Activated naive CD4-positive, alpha-beta T cell treated with anti-CD3 and anti-CD28 coated beads, Interleukin-2, amount 50 U/mL, for 16 hours (primary cell): ENCODE measurements around the gene GPR108.
"Not testable (repeated sequence)": the region's sequence is repeated elsewhere in the genome, so short reads cannot be mapped to it uniquely, and the experiment has no call there.

Experiments used
- DNase-seq: peaks from one replicate; pipeline ENCODE4 v3.0.0-alpha.2; 2020

GPR108 gene

GRCh38 chr19:6760606-6761005 lies 23.2 kb upstream of the GPR108 start:
- no peak for DNase-seq

GRCh38 chr19:6754653-6755463 lies 17.5 kb upstream of the GPR108 start:
- no peak for DNase-seq

GRCh38 chr19:6754136-6754535 lies 16.8 kb upstream of the GPR108 start:
- DNase-seq: no peak

GRCh38 chr19:6753178-6754031 lies 16.0 kb upstream of the GPR108 start:
- DNase-seq: peak; percentile 85

GRCh38 chr19:6752256-6753177 lies 15.1 kb upstream of the GPR108 start:
- no peak for DNase-seq

GRCh38 chr19:6751189-6751588 lies 13.8 kb upstream of the GPR108 start:
- DNase-seq: no peak

GRCh38 chr19:6750062-6750461 lies 12.7 kb upstream of the GPR108 start:
- no peak for DNase-seq

GRCh38 chr19:6748543-6748942 lies 11.2 kb upstream of the GPR108 start:
- DNase-seq: not testable (repeated sequence)

- DNase-seq: no peak
Measured at GRCh38 chr19:6745965-6746364, 8.6 kb upstream of the GPR108 start.

- DNase-seq: no peak
Measured at GRCh38 chr19:6744381-6745301, 7.3 kb upstream of the GPR108 start.

- DNase-seq: no peak
Measured at GRCh38 chr19:6743714-6744380, 6.5 kb upstream of the GPR108 start.

GRCh38 chr19:6743066-6743465 lies 5.7 kb upstream of the GPR108 start:
- DNase-seq: no peak

GRCh38 chr19:6740589-6741343 lies 3.4 kb upstream of the GPR108 start:
- no peak for DNase-seq

- DNase-seq: no peak
Measured at GRCh38 chr19:6739883-6740588, 2.7 kb upstream of the GPR108 start.

GRCh38 chr19:6739390-6739882 lies 2.1 kb upstream of the GPR108 start, which contains the start of gene TRIP10:
Gene TRIP10, plus strand, starts transcription at chr19:6739680. Its CDS starts 82 bp downstream, at chr19:6739762.
- peak; percentile 78 for DNase-seq

- DNase-seq: no peak
Measured at GRCh38 chr19:6738787-6739389, 1.5 kb upstream of the GPR108 start.

GRCh38 chr19:6737873-6738786 lies 750 bp upstream of the GPR108 start:
- peak; percentile 80 for DNase-seq

- DNase-seq: no peak
Measured at GRCh38 chr19:6736917-6737283, 480 bp downstream of the GPR108 start.
